AML-193 (cell line): Measurements from ENCODE around the gene ANXA1.

Experiments
- DNase-seq, 2 experiments: peaks; one replicate each; lab custom pipeline; 2025; lab: John Stamatoyannopoulos, UW

Gene ANXA1

DNA sequence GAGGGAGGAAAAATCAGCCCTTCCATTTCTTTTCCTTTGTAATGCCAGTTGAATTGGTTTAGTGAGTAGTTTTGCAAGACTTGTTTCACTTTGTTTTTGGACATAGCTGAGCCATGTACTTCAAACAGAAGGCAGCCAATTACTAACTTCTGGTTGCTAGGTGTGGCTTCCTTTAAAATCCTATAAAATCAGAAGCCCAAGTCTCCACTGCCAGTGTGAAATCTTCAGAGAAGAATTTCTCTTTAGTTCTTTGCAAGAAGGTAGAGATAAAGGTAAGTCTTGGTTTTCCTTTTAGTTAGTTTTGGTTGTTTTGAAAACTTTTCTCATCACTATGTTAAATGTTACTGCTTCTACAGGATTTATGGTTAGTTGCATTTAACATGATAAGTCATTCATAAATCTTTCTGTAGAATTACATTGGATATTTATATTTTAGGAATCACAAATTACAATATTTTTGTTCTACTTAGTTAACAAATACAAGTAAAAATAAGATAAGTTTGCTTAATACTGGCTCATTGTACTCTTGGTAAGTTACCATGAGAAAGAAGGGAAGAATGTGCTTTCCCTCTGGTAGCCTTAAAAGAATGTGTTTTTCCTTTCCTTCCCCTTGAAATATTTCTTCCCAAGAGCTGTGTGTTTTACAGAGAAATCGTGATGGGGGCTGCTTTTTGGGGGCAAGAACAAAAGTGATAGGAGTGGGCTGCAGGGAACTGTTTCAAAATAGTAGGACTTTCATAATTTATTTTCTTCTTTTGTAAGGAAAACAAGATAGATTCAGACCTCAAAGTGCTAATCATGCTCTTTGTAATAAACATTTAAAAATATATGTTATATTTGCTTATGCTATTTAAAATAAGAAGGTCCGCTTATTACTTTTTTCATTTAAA lies at the start of gene ANXA1:
TSS of gene ANXA1 (plus strand) at position 213 of the 890 bp plus-strand sequence. CDS start 6,671 bp downstream, outside the sequence.
- peak; percentile 76 to 78 for DNase-seq

GRCh38 chr9:73104342-73104741 lies 47.3 kb upstream of the ANXA1 start:
- no peak for DNase-seq

DNA sequence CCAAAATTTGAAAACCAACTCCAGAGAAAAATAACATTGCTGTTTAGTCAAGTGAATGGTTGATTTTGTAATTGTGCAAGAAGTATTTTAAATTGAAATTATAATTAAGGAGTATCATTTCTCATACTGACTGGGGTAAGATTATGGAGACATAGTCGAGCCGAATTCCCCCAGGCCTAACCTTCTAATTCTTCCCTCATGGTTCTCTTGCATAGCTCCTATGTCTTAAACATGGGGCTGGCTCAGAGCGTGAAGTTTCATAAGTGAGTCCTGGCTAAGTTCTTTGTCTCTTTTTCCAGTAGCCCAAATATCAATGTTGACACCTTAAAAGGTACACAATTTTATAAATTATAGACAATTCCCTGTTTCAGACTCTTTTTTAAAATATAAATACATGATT lies 46.7 kb upstream of the ANXA1 start:
- no peak for DNase-seq

- peak; percentile 56 to 72 for DNase-seq
Observed at GRCh38 chr9:73107489-73108069, 44.1 kb upstream of the ANXA1 start.

GRCh38 chr9:73114058-73114457 lies 37.6 kb upstream of the ANXA1 start:
- DNase-seq = no peak

GRCh38 chr9:73114958-73115357 lies 36.7 kb upstream of the ANXA1 start:
- DNase-seq = no peak

- DNase-seq = no peak
Observed at GRCh38 chr9:73116031-73116430, 35.6 kb upstream of the ANXA1 start.

DNA sequence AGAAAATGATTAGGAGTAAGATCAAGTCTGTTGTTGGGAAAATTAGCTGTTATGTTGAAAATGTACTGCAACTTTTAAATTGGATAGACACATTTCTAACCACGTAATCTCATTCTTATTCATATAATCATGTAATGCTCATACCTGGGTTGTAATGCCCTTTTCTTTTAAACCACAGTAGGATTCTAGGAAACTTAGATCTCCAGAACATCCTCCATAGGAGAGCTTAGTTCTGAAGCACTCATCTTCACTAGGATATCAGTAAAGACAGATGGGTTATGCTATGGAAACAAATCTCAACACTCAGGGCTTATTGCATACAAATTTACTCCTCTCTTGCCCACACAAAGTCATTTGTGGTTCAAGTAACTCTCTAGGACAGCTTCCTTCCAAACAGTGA lies 34.8 kb upstream of the ANXA1 start:
- DNase-seq = no peak

DNA sequence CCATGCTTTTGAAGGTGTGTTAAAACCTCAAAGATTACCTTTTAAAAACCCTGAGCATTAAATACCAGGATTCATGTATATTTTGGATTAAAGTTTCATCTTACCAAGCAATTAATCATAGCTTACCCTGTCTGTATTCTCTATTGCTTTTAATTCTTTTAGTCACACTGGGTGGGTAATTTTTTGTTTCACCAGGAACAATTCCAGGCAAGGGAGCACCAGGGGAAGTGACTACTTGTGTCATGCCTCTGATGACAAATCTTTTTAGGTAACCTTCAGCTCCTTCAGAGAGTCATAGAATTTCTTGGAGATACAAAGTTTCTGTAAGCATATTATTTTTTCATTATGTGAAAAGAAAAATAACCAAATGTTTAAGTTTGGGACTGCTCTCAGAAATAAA lies 33.4 kb upstream of the ANXA1 start:
- no peak for DNase-seq

DNA sequence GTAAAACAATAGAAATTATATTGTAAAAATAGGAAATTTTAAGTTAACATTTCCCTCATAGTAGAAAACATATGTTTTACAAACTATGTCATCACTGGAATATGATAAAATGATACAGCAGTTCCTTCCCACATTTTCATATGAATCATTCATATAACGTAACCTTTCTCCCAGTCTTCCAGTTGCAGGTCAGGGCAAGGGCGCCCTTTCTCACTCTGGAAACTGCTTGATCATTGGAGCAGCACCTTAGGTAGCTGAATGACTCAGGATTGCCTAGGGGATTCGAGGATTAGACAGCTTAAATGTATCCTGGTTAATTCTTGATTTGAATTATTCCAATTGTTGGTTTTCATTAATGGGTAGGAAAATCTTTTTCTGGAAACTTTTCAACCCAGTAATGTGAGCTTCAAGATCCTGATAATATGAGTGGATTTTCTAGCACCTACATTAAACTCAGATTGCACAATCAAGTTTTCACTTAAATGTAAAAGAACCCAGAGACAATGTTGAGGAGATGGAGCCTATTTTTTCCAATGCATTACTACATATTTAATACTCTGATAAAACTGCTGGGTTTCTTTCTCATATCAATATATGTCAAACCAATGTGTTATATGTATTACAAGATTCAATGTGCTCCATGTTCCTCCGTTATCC lies 32.6 kb upstream of the ANXA1 start:
- no peak for DNase-seq

DNA sequence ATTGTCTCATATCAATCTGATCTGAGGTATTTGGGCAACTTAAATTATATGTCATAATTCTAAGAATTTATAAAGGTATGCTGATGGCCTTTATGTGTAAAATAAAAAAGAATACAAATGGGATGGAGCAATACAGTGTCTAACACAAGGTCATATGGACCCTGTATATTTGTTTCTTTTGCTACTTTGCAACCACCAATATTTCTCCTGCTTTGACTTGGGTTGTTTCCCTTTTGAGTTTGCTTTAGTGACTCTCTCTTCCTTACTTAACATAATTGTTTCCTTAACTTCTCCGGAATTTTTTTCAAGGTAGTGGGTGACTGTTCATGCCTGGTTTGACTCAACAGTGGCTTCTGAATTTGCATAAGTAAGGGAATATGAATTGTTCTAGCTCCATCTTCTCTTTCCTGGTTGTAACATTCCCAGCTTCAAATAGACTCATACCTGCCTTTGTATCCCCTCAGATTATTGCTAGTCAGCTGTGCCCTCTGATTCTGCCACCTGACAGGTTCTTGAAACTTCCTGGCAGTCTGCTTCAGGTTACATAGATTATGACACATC lies 30.2 kb upstream of the ANXA1 start:
- DNase-seq = no peak

- no peak for DNase-seq
Observed at GRCh38 chr9:73125651-73126050, 26.0 kb upstream of the ANXA1 start.

DNA sequence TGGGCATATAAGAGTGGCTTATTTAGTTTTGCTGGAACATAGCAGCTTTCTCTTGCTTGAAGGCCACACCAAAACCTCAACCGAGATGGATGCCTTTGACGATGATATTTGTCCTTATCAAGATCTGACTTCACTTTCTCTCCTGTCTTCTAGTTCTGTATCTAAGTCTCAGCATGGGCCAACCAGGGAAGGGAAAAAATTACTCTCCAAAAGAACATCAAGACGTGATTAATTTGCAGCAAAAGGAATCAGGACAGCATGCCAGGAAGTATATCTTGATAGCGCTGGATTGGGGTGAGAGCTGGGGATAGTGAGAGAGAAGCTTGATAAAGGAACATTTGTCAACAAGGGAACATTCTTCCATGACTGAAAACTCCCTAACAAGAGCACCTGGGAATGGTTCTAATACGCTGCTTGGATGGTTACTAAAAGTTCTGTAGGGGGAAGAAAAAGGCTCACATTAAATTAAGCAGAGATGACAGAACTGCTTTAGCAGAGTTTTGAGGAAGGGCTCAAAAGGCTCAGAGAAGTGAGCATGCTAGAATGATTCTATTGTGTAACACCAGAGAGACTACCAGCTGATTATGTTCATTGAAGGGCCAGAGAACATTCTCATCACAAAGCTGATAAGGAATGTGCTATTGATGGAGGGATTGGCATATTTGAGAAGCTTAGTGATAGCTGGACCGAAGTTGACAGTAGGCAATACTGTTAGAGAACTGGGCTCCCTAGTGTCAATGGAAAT lies 21.6 kb upstream of the ANXA1 start:
- peak; percentile 36 to 65 for DNase-seq

GRCh38 chr9:73131461-73131860 lies 20.2 kb upstream of the ANXA1 start:
- DNase-seq = no peak

DNA sequence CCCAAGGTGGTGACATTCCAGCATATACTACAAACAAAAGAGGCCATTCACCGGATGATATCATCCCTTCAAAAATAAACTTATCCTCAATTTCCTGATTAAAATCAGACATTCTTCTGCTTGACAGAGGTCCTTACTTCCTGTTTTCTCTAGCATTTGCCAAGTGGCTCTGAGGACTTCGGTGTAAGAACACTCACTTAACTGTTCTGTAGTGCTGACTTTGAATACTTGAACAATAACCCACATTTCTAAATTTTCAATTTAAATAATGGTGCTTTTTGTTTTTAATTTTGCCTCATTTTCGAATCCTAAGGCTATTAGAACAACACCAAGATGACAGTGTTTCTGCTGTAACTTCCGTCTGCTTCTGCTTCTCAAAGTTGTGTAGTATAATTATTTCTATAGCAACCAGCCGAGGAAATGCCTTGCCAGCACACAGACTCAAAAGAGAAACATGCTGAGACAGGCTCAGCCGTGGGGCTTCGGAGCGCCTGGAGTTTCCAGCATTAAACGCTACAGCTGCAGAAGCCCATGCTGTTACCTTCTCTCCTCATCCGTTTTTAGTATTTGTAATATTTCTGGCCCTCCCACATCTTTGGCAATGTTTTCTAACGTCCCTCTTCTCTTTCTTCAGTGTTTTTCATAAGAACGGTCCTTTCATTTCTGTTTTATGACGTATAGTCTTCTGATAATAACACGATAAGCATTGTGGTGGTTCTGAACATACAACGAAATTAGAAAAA lies 19.5 kb upstream of the ANXA1 start:
- DNase-seq = peak; percentile 86 to 88

- DNase-seq = no peak
Observed at GRCh38 chr9:73133022-73133651, 18.5 kb upstream of the ANXA1 start.

DNA sequence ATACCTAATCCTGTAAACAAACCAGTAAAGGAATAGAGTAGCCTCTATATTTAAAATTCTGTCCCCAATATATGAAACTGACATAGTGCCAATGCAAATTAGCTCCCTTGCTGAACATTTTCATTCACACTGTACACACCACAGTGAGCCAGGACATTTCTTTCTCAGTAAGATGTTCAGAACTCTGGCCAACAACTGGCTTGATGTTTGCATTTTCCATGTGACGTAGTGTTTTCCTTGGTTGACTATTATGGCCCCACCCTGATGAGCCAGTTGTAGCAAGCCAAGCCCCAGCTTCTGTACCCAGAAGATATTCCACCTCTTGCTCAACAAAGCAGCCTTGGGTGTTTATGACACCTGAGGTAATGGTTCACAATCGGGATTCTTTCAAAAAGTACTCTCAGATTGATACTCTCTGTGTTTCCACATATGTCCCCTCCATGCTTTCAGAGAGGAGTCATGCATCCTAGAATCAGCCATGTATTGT lies 17.7 kb upstream of the ANXA1 start:
- no peak for DNase-seq

DNA sequence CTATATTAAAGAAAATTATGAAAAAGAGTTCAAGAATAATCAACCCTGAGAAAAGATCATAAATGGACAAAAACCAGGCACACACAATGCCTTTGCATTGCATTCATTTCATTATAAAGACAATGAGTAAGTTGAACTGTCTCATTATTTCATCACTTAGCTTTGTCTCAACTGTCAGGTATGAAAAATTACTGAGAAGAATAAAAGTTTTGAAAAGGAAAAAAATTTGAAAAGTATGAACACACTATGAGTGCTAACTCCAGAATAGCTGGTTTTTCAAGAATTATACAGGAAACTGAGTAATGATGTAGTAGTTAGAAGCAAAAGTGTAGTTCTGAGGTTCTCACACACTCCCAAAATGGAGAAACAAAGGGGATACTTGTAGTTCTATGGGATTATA lies 16.3 kb upstream of the ANXA1 start:
- DNase-seq = no peak

DNA sequence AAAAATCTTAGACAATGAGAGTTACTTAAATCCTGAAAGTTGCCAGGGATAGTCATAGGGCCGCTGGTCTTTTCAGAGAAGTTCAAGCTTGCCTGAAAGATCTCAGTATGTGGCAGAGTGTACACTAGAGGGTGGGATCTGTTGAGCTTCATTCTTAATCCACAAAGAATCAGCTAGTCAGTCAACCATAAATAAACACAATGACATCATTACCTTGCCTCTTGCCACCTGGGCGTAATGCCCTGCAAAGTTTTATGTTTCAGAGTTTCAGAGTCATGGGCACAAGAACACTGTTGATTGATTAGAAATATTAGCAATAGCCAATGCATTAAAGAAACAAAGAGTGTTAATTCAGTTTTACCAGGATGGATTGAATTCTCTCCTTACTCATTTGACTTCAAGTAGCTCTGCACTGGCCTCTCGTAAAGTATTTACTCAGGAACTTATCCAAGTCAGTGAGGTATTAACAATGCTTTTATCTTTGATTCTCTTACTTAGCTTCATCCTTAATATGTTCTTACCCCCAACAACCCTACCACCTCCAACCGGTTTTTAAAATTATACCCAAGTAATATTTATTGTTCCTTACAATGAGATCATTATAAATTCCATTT lies 14.3 kb upstream of the ANXA1 start:
- DNase-seq = no peak

DNA sequence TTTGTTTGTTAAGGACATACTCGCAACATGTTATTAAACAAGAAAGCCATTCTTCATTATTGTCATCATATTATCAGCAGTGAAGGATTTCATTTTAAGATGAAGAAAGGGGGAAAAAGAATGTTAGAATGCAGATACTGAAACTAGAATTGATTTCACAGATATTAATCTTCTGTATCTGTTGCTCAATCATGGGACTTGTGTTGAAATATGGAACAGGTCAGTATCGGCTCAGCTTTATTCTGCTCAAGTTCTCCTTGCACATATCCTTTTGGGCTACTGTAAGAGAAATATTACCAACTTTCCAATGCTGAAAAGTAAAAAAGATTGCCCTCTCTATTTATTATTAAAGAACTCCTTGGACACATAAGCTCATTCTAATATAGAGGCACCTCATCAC lies 13.8 kb upstream of the ANXA1 start:
- DNase-seq = peak; percentile 20 to 27
